Calu3 (cell line): Measurements from ENCODE around the gene GASK1A. TPM values are rescaled to one million over a fixed set of nuclear protein-coding genes. Genes with fewer than 3 reads are reported as not detected.

ENCODE experiments used
- BruUV-seq: library from RNA; stranded (reverse); fragments of 400-500 nt; replicated peaks from 2 replicates; lab custom pipeline; 2021; lab: Mats Ljungman, UMichigan
- CTCF ChIA-PET: fragments of 300-600 bp; sonication (Branson Sonifier 250); formaldehyde crosslinking; loops from one replicate; lab custom pipeline; 2022; ENCODE audit warnings: antibody characterized with exemption; lab: Charles Lee
- DNase-seq: peaks from one replicate; pipeline ENCODE4 v3.0.0; 2022
- H3K27ac Mint-ChIP-seq: one replicate; pipeline ENCODE4 v1.8.0; 2022; ENCODE audit warnings: mixed read lengths; ENCODE audit not compliant: unreplicated experiment
- H3K27me3 Mint-ChIP-seq: one replicate; pipeline ENCODE4 v1.8.0; 2022; ENCODE audit warnings: mixed read lengths; ENCODE audit not compliant: unreplicated experiment
- H3K36me3 Mint-ChIP-seq: one replicate; pipeline ENCODE4 v1.8.0; 2022; ENCODE audit warnings: mild to moderate bottlenecking, moderate library complexity, mixed read lengths; ENCODE audit not compliant: insufficient read depth, unreplicated experiment
- H3K4me1 Mint-ChIP-seq: one replicate; pipeline ENCODE4 v1.8.0; 2022; ENCODE audit warnings: mild to moderate bottlenecking, low read depth, mixed read lengths; ENCODE audit not compliant: unreplicated experiment
- H3K4me3 Mint-ChIP-seq: one replicate; pipeline ENCODE4 v1.8.0; 2022; ENCODE audit warnings: mild to moderate bottlenecking, low read depth, moderate library complexity, mixed read lengths; ENCODE audit not compliant: unreplicated experiment
- H3K9me3 Mint-ChIP-seq: one replicate; pipeline ENCODE4 v1.8.0; 2022; ENCODE audit warnings: low read depth, mixed read lengths; ENCODE audit not compliant: unreplicated experiment
- CTCF ChIP-seq: fragments of 200-600 bp; IDR thresholded peaks from one replicate; pipeline ENCODE4 v1.8.0; 2022; ENCODE audit warnings: antibody characterized with exemption; ENCODE audit not compliant: unreplicated experiment
- intact Hi-C: fragments of 100-400 bp; cut with micrococcal nuclease; formaldehyde crosslinking; loops from one replicate; pipeline ENCODE4 v1.10.0; 2022; ENCODE audit not compliant: unreplicated experiment
- total RNA-seq: library from RNA; stranded (reverse); gene quantifications from 2 replicates; pipeline ENCODE4 v1.2.3, GENCODE V29; 2022

The GASK1A gene
- total RNA-seq, 1 experiment from 2014 or later = 2.3 TPM

- Mint-ChIP-seq H3K4me3 (no peak overlapping the region), H3K36me3 (no peaks in the 10 kb centered on the region), H3K9me3 (no peaks in the 10 kb centered on the region), H3K4me1 (no peaks in the 10 kb centered on the region), H3K27ac (no peak overlapping the region), H3K27me3 (peaks cover 29% of the 10 kb centered on the region)
- BruUV-seq = no TSS peak
- no peak for TF ChIP-seq CTCF
- CTCF ChIA-PET = no interaction called here
- intact Hi-C loops = no loop called here
- DNase-seq = no peak
Measured at GRCh38 chr3:43036621-43037423, 57.7 kb downstream of the GASK1A start.

GRCh38 chr3:43038010-43038409 lies 58.9 kb downstream of the GASK1A start:
- no peak for TF ChIP-seq CTCF
- no peaks in the 10 kb centered on the region for H3K9me3 Mint-ChIP-seq
- no peaks in the 10 kb centered on the region for H3K36me3 Mint-ChIP-seq
- H3K27me3 Mint-ChIP-seq = peaks cover 29% of the 10 kb centered on the region
- H3K27ac Mint-ChIP-seq = no peak overlapping the region
- intact Hi-C loops = no loop called here
- no peak overlapping the region for H3K4me3 Mint-ChIP-seq
- CTCF ChIA-PET = no interaction called here
- BruUV-seq = no TSS peak
- no peak for DNase-seq
- no peaks in the 10 kb centered on the region for H3K4me1 Mint-ChIP-seq

GRCh38 chr3:43041517-43041916 lies 62.4 kb downstream of the GASK1A start:
- intact Hi-C loops = no loop called here
- BruUV-seq = no TSS peak
- no peak for TF ChIP-seq CTCF
- H3K9me3 Mint-ChIP-seq = no peaks in the 10 kb centered on the region
- DNase-seq = no peak
- H3K4me1 Mint-ChIP-seq = no peaks in the 10 kb centered on the region
- no peak overlapping the region for H3K4me3 Mint-ChIP-seq
- H3K27me3 Mint-ChIP-seq = peaks cover 23% of the 10 kb centered on the region
- H3K27ac Mint-ChIP-seq = no peak overlapping the region
- no peaks in the 10 kb centered on the region for H3K36me3 Mint-ChIP-seq
- CTCF ChIA-PET = no interaction called here

- no peak for TF ChIP-seq CTCF
- H3K36me3 Mint-ChIP-seq = no peaks in the 10 kb centered on the region
- no peak overlapping the region for H3K4me3 Mint-ChIP-seq
- H3K9me3 Mint-ChIP-seq = peaks cover 5% of the 10 kb centered on the region
- H3K4me1 Mint-ChIP-seq = no peaks in the 10 kb centered on the region
- intact Hi-C loops = no loop called here
- H3K27ac Mint-ChIP-seq = no peak overlapping the region
- H3K27me3 Mint-ChIP-seq = peaks cover 29% of the 10 kb centered on the region
- CTCF ChIA-PET = no interaction called here
- no TSS peak for BruUV-seq
- DNase-seq = no peak
Measured at GRCh38 chr3:43043071-43043766, 64.1 kb downstream of the GASK1A start.
